ENCODE data around the gene ACSM4.
"Not testable (repeated sequence)": the region's sequence is repeated elsewhere in the genome, so short reads cannot be mapped to it uniquely, and the experiment has no call there.

Gene ACSM4, protein sequence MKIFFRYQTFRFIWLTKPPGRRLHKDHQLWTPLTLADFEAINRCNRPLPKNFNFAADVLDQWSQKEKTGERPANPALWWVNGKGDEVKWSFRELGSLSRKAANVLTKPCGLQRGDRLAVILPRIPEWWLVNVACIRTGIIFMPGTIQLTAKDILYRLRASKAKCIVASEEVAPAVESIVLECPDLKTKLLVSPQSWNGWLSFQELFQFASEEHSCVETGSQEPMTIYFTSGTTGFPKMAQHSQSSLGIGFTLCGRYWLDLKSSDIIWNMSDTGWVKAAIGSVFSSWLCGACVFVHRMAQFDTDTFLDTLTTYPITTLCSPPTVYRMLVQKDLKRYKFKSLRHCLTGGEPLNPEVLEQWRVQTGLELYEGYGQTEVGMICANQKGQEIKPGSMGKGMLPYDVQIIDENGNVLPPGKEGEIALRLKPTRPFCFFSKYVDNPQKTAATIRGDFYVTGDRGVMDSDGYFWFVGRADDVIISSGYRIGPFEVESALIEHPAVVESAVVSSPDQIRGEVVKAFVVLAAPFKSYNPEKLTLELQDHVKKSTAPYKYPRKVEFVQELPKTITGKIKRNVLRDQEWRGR

DNA sequence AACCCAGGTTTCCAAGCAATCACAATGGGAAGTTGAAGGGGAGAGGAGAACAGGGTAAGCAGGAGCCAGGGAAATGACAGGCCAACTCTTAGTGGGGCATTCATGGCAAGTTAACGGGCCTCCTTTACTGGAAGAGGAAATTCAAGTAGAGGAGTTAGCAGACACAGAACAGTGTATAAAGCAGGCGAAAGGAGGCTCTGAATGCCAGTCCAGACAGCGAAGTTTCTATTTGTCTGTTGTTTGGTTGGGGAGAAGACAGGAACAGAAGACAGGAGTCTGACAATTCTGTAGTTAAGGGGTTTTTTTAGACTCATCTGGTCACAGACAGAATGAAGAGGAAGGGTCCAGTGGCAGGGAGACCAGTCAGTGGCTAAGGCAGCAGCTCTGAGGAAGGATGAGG lies at the start of gene ACSM4:
Gene ACSM4 (plus strand): TSS at position 301 of the 400 bp plus-strand sequence. CDS start 260 bp downstream, outside the sequence.
- DNase-seq: no peak

DNA sequence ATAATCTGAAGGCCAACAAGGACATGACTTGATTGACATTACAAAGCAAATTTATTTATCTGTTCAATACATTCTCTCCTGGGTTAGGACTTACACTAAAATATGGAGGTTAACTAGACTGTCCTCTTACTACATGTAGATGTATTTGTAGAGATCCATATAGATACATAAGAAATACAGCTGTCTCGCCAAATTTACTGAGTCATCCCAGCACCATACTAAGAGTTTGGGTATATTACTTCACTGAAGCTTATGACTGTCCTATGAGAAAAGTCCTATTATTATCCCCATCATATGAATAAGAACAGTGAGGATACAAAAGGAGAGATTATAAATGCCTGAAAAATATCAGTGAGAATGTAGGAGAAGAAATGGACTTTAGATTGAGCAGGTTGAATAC lies 44.8 kb upstream of the ACSM4 start:
- DNase-seq: no peak

DNA sequence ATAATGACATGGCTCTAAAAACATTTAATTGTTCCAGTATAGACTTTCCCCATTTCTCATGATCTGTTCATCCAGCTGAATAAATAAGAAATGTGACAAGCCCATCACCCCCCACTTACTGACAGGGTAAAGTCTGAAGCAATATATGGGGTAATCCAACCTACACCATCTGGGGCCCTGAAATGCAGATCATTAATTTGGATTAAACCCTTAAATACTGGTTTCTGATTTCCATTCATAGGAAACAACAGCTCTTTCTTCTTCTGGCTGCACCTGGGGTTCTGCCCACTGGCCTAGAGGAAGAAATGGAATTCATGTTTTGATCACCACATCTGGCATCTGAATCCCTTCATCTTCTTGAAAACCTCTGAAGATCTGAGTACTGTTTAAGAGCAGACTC lies 39.3 kb upstream of the ACSM4 start:
- no peak for DNase-seq

DNA sequence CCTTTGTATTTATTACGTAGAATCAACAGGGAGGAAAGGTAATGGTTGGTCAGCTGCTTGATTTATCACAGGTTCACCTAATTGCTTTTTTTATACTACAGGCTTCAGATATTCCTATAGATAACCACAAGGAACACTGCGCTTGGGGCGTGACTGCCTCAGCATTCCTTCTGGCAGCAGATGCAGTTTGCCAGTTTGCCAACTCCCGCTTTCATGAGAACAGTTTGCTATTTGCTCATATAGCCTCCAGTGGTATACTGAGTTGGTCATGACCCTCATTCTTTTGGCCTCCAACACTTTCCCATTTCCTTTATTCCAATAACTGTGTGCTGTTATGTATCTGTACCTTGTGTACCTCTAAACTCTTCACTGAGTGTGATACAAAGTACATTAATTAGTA lies 38.6 kb upstream of the ACSM4 start:
- no peak for DNase-seq

DNA sequence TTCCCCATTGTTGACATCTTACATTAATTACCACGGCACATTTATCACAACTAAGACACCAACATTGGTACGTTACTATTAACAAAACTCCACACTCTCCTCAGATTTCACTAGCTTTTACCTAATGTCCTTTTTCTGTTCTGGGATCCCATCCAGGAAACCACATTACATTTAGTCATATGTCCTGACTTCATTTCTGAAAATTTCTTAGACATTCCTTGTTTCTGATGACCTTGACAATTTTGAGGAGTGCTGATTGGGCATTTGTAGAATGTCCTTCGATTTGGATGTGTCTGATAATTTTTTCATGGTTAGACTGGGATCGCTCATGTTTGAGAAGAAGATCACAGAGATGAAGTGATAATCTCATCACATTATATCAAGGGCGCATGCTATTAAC lies 34.6 kb upstream of the ACSM4 start:
- DNase-seq: no peak

DNA sequence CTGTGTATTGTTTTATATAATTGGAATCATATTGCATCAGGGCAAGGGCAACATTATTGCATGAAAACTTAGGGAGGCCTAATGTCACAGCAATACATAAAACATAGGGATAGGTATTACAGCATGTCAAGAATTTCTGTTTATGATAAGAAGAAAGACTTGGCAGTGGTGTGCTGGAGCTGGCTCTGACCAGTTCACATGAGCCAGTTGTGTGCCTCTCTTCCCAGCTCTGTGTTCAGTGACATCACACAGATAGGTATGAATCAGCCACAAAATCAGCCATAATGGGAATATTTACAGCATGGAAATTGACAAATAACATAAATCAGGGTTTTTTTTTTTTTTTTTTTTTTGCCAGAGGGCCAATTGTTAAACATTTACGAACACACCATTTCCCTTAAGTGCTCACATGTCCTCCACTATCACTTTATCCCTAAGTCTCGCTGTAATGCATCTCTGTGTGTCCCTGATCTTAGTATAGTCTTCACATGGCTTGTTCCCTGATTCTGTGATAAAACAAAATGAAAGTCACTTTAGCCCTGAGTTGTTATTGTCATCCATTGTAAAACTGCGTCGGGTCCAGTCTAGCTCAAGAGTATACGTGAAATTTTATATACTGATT lies 31.9 kb upstream of the ACSM4 start:
- no peak for DNase-seq

DNA sequence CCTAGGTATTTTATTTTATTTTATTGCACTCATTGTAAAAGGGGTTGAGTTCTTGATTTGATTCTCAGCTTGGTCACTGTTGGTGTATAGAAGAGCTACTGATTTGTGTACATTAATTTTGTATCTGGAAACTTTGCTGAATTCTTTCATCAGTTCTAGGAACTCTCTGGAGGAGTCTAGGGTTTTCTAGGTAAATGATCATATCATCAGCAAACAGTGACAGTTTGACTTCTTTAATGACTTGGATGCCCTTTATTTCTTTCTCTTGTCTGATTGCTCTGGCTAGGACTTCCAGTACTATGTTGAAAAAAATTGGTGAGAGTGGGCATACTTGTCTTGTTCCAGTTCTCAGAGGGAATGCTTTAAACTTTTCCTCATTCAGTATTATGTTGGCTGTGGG lies 28.4 kb upstream of the ACSM4 start:
- not testable (repeated sequence) for DNase-seq

DNA sequence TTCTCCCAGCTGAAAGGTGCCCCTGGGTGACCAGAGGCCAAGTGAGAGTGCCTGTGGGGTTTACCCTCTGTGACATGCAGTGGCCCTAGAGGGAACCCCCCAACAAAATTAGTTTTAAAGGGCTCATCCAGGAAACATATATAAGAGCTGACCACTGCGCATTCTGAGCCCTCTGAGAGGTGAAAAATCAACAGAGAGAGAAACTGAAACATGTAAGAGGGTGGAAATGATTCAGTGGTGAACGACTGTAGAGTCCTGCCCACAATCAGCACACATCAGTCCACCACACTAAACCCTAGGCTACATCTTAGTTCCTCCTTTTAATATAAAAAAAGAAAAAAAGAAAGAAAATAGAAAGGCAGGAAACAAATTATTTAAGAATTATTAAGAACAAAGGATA lies 21.0 kb upstream of the ACSM4 start:
- DNase-seq: no peak

DNA sequence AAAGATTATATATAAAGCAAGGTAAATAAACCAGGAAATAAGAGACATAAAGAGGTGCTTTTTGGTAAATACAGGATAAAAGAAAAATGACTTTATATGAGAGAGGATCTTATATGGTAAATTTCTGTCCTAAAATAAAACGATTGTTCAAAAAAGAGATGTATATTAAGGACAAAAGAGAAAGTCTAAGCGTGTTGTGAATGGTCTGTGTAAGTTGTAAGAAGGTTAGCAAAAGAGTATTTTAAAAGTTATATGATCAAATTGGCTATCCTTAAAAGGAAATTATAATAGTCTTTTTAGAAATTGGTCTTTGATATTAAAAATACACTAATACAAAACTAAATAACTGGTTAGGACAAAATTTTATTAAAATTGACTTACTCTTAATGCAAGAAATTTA lies 14.1 kb upstream of the ACSM4 start:
- DNase-seq: no peak

DNA sequence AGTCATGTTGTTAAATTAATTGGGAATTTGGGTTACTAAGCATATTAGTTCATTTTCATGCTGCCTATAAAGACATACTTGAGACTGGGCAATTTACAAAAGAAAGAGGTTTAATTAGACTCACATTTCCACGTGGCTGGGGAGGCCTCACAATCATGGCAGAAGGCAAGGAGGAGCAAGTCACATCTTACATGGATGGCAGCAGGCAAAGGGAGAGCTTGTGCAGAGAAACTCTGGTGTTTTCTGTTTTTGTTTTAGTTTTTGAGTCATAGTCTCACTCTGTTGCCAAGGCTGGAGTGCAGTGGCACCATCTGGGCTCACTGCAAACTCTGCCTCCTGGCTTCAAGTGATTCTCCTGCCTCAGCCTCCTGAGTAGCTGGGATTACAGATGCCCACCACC lies 13.3 kb upstream of the ACSM4 start:
- DNase-seq: not testable (repeated sequence)

DNA sequence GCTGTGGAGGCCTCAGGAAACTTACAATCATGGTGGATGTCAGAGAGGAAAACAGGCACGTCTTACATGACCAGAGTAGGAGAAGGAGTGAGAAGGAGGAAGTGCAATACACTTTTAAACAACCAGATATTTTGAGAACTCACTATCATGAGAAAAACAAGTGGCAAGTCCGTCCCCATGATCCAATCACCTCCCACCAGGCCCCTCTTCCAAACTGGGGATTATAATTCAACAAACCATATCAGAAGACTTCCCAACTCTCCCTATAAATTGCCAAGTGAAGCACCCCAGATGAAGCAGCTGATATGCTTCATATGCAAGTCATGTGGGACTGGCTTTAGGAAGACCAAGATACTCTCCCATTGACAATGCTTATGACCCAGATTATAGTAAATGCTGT lies 11.6 kb upstream of the ACSM4 start:
- no peak for DNase-seq

DNA sequence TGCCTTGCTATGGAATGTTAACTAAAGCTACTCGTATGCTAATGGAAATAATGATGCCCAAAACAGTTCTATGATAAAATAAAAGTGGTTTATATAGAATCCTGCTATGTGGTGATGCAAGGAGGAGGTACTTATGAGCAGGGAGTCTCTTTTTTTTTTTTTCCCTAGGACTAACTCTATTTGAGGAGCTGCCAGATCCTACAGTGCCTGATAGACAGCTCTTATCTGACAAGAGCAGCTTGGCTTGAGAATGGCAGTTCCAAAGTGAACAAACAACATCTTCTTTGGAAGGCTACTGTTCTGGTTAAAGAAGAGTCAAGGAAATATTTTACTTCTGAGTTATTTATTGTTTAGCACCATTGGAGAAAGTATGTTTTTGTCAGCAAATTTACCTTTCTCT lies 10.2 kb upstream of the ACSM4 start:
- DNase-seq: no peak

DNA sequence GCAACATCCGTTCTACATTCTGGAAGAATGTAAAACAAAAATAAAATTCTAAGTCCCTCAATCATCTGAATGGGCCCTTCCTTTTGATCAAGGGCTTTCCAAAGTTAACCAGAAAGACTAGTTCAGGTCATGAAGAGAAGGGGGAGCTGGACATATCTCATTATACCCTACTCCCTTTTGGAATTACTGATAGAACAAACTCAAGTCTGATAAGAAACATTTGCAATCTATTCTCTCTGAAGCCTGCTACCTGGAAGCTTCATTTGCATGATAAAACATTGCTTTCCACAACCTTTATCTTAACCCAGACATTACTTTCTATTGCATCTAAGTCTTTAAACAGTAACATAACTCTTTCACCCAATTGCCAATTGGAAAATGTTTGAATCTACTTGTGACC lies 8.3 kb upstream of the ACSM4 start:
- no peak for DNase-seq

DNA sequence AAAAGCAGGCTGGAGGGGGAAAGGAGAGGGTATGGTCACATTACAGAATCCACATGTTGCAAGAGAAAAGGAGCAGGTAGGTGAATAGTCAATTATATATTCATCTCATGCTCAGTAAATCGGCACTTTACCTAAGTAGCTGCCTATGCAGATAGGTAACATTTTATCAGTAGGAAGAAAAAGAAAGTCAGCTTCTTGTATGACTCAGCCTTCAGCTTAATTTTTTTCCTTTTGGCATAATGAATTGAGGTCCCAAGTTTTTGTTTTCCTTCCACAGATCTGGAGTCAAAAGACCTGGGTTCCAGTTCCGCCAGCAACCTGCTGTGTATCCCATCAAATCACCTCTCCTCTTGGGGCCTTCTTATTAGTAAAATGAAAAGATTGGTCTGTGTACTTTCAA lies 6.0 kb upstream of the ACSM4 start:
- DNase-seq: no peak

DNA sequence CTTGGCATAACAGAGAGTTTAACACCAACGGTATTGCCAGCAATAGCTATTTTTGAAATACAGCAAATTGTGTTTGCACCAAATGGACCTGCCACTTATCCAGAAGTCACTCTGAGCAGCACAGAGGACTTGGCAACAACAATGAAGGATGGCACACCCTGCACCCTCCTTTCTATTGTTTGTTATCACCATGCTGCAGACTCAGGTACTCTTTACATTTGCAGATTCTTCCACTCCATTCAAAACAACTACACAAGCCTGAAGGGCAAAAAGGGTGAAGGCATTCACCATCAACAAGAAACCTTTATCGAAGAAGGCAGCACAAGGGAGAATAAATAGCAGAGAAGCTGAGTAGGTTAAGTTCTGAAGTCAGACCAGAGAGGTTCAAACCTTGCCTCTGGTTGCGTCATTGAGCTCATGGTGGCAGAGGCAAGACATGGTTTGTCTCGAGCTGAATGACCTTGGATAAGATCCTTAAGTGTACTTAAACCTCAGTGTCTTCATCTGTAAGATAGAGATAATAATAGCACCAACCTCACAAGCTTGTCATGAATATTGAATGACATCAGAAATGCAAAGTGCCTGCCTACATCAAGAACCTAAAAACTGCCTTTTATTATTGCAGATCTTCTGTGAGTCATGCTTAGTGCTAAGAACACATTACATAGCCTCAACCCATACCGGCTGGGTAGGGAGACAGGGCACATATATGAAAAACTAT lies 1.4 kb upstream of the ACSM4 start:
- no peak for DNase-seq

DNA sequence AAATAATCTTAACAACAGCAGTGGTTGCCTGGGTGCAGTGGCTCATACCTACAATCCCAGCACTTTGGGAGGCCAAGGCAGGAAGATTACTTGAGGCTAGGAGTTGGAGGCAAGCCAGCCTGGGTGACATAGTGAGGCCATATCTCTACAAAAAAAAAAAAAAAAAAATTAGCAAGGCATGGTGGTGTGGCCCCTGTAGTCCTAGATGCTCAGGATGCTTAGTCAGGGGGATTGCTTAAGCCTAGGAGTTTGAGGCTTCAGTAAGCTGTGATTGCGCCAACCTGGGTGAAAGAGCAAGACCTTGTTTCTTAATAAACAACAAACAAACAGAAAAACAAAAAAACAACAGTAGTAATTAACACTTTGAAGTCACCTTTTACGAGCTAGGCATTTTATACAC lies 642 bp upstream of the ACSM4 start:
- no peak for DNase-seq

DNA sequence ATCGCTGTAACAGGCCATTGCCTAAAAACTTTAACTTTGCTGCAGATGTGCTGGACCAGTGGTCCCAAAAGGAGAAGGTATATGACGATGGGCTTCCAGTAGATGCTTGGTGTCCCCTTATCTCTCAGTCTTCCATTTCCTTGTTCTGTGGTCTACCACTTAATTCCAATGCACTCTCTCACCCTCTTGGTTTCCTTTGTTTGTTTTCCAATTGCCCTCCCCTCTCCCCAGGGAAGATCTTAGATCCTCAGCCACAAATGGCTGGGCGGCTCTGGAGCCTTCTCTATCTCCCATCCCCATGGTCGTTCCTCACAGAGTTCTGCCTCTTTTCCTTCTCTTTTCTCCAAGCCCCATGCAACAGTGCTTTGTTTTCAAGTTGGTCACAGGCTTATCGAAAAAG lies 584 bp downstream of the ACSM4 start:
- DNase-seq: no peak

DNA sequence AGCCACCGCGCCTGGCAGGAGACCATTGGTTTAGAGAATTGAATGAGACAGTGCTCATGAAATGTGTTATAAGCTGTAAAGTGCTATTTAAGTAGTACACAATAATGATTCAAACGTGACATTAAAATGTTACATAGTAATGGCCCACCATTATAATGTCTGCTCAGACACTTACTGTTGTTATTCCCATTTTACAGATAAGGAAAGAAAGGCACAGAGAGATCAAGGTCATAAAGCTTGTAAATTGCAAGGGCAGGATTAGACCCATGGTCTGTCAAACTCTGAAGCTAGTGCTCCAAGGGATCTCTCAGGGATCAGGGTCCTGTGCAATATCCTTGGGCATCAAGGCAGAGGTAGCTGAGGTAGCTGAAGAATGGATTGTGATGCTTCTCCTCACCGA lies 6.2 kb downstream of the ACSM4 start:
- no peak for DNase-seq

DNA sequence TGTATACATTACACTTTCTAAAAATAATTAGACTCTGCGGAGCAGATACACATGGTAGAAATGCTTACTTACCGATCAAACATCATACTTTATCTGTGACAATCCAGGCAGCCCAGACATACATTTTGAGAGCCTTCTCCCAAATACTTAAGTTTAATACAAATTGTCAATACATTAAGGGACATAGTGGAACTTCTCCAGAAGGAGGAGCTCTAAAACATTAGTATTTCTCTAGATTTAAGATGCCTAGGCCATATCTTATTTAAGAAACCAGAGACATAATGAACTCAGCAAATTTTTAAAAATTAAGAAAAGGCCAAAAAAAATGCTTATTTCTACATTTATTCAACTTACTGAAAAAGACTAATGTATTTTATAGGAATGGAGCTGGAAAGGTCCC lies 16.1 kb downstream of the ACSM4 start:
- DNase-seq: no peak

DNA sequence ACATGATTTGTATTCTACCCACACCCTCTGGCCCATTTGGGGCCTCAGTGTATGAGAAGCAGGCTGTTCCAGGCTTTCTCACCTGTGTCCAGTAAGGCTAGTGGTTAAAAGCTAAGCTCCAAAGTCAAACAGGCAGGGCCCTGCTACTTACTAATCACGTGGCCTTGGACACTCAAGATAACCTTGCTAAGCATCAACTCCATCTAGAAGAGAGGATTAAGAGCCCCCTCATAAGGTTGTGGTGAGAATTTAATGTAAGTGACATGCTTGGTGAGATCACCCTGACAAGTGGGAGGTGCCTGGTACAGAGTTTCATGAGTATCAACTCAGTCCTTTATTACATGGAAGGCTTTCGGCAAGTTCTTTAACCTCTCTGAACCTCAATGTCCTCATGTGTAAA lies 17.8 kb downstream of the ACSM4 start:
- DNase-seq: no peak

DNA sequence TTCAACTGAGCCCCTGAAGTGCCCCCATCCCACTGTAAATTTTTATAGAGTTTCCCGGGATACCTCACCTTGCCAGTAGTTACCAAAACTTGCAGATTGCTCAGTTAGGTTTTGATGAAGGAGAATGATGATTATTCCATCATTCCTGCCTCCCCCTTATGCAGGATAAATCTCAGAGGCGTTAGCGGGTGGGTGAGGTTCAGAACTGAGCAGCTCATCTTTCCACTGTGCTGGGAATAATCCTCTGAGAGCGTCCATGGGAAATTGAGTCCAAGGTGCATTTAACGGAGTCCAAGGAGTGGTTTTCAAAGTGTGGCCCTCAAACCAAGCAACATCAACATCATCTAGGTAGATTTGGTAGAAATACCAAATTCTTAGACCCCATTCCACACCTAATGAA lies 18.7 kb downstream of the ACSM4 start:
- no peak for DNase-seq

DNA sequence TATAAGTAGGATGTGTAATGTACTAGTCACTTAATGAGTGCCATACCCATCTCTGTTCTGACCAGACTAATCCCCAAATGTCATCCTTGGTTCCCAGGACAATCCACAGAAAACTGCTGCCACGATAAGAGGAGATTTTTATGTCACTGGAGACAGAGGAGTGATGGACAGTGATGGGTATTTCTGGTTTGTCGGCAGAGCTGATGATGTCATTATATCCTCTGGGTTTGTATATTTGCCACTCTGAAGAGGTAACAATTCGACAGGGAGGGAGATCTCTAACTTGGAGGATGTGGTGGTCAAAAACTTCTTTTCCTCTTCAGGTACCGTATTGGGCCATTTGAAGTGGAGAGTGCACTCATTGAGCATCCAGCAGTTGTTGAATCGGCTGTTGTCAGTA lies 20.3 kb downstream of the ACSM4 start:
- no peak for DNase-seq

DNA sequence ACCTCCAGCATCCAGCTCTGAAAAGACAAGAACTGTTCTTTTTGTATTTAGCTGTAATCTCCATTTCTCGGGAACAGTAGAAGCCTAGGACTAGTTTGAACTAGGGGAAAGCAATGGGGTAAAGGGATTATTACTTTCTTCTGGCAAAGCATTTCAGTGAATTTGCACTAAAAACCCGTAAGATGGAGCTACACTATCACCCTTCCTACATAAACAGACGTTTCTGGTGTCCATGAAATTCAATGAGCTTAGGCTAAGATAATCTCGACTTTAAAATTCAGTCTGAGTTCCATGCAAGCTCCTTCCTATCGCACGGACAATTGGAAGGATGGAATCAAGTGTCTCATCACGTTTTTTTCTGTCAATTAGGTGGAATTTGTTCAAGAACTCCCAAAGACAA lies 24.0 kb downstream of the ACSM4 start:
- DNase-seq: no peak

DNA sequence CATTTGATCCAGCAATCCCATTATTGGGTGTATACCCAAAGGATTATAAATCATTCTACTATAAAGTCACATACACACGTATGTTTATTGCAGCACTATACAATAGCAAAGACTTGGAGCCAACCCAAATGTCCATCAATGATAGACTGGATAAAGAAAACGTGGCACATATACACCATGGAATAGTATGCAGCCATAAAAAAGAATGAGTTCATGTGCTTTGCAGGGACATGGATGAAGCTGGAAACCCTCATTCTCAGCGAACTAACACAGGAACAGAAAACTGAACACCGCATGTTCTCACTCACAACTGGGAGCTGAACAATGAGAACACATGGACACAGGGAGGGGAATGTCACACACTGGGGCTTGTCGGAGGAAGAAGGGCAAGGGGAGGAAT lies 33.9 kb downstream of the ACSM4 start:
- not testable (repeated sequence) for DNase-seq

Data from CD4-positive, alpha-beta T cell treated with Interleukin-4 for 4 hours (primary cell).